ENCODE data around the gene INPP4B.

DNA sequence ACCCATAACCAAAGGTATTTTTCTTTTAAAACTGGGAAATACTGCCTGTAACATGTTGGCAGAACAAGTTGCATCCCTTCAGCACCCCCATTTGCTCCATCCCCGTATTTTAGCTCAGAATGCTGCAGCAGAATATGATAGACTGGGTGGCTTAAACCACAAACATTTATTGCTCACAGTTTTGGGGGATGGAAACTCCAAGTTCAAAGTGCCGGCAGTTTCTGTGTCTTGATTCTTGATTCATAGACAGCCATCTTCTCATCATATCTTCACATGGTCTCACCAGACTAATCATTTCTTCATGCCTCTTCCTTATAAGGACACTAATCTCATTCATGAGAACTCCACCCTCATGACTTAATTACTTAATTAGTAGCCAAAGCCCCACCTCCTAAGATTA lies 10.5 kb upstream of the INPP4B start:
- no peak for TF ChIP-seq CTCF (IDR thresholded peaks at IDR 0.05; ENCODE audit: borderline replicate concordance, extremely low read depth, low read length, poor library complexity, severe bottlenecking)
- no peak for TF ChIP-seq EZH2 (IDR thresholded peaks at IDR 0.05; ENCODE audit: borderline replicate concordance, low read depth, low read length, severe bottlenecking)

All from DND-41 (cell line).